Measurements from ENCODE around the gene FREY1. TPM values are rescaled to one million over a fixed set of nuclear protein-coding genes. Genes with fewer than 3 reads are reported as not detected.
A peak's percentile ranks its signal among the peaks of the same experiment; 100 is the strongest.

FREY1 gene
- total RNA-seq, 1 experiment from 2014 or later: 4.2 TPM

DNA sequence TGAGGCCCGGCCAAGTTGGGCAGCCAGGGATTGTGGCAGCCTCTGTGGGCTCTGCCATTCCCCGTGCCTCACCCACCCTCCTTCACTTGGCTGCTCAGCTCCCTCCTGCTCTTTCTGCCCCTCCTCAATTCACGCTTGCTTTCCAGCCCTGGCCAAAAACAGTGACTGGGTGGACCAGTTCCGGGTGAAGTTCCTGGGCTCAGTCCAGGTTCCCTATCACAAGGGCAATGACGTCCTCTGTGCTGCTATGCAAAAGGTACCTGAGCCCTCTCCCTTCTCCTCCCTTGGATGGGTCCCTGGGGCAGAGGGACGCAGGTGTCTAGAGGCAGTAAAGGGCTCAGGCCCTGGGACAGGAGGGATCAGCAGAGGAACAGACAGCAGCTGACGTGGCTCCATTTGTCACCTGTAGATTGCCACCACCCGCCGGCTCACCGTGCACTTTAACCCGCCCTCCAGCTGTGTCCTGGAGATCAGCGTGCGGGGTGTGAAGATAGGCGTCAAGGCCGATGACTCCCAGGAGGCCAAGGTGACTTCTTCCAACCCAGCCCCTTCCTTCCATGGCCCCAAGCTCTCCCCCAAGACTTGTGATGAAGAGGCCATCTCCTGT, 2.7 kb downstream of the FREY1 start:
- ChIA-PET POLR2A (ENCODE audit: unreplicated experiment) (no interaction called here), CTCF (no interaction called here)
- H3K36me3 ChIP-seq (ENCODE audit: low read depth): no peaks in the 10 kb centered on the region
- H2AFZ ChIP-seq: no peak overlapping the region
- no peak overlapping the region for H3K4me2 ChIP-seq
- DNase-seq: no peak
- H3K4me1 ChIP-seq (replicated peaks; ENCODE audit: insufficient read depth): peaks cover 8% of the 10 kb centered on the region
- no peaks in the 10 kb centered on the region for H3K79me2 ChIP-seq (ENCODE audit: low read depth)
- no peak overlapping the region for H3K4me3 ChIP-seq
- H3F3A ChIP-seq (ENCODE audit: insufficient read depth, low read depth): peaks cover 7% of the 10 kb centered on the region; the same call in 1 of the 2 replicates
- no peaks in the 10 kb centered on the region for H3K27me3 ChIP-seq (ENCODE audit: insufficient read depth, low read depth)
- no peaks in the 10 kb centered on the region for H4K20me1 ChIP-seq (ENCODE audit: insufficient read depth)
- no peak overlapping the region for H3K27ac ChIP-seq
- intact Hi-C loops (cut with micrococcal nuclease; ENCODE audit: unreplicated experiment): no loop called here
- H3K9me3 ChIP-seq (ENCODE audit: insufficient read depth, low read depth): no peaks in the 10 kb centered on the region
- TF ChIP-seq, protein P1, sequence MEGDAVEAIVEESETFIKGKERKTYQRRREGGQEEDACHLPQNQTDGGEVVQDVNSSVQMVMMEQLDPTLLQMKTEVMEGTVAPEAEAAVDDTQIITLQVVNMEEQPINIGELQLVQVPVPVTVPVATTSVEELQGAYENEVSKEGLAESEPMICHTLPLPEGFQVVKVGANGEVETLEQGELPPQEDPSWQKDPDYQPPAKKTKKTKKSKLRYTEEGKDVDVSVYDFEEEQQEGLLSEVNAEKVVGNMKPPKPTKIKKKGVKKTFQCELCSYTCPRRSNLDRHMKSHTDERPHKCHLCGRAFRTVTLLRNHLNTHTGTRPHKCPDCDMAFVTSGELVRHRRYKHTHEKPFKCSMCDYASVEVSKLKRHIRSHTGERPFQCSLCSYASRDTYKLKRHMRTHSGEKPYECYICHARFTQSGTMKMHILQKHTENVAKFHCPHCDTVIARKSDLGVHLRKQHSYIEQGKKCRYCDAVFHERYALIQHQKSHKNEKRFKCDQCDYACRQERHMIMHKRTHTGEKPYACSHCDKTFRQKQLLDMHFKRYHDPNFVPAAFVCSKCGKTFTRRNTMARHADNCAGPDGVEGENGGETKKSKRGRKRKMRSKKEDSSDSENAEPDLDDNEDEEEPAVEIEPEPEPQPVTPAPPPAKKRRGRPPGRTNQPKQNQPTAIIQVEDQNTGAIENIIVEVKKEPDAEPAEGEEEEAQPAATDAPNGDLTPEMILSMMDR (conservative IDR thresholded peaks at IDR 0.05): no peak
- no peak for TF ChIP-seq EZH2 (IDR thresholded peaks at IDR 0.05; ENCODE audit: low read depth)
- BruUV-seq (replicated peaks): no TSS peak
- no peaks in the 10 kb centered on the region for H3K9me2 ChIP-seq (ENCODE audit: insufficient read depth)

DNA sequence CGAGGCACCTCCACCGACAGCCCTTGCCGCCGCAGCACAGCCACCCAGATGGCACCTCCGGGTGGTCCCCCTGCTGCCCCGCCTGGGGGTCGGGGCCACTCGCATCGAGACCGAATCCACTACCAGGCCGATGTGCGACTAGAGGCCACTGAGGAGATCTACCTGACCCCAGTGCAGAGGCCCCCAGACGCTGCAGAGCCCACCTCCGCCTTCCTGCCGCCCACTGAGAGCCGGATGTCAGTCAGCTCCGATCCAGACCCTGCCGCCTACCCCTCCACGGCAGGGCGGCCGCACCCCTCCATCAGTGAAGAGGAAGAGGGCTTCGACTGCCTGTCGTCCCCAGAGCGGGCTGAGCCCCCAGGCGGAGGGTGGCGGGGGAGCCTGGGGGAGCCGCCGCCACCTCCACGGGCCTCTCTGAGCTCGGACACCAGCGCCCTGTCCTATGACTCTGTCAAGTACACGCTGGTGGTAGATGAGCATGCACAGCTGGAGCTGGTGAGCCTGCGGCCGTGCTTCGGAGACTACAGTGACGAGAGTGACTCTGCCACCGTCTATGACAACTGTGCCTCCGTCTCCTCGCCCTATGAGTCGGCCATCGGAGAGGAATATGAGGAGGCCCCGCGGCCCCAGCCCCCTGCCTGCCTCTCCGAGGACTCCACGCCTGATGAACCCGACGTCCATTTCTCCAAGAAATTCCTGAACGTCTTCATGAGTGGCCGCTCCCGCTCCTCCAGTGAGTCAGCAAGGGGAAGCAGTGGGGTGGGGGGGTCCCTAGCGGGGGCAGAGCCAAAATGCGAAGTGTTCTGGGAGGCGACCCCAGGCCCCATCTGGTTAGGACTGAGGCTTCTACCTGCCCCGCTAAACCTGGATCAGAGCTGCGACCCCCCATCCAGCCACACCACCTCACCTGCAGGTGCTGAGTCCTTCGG, 4.4 kb downstream of the FREY1 start:
- no peak overlapping the region for H3K4me2 ChIP-seq
- no peak overlapping the region for H3K27ac ChIP-seq
- H3K27me3 ChIP-seq (ENCODE audit: insufficient read depth, low read depth): no peaks in the 10 kb centered on the region
- intact Hi-C loops (cut with micrococcal nuclease; ENCODE audit: unreplicated experiment): no loop called here
- CTCF ChIA-PET: interaction anchor here (0.6 kb wide), 1 partner anchor 67 kb away, joined by 5 read pairs; no protein-coding TSS in a partner anchor
- no peak for DNase-seq
- no peak overlapping the region for H2AFZ ChIP-seq
- H3K4me3 ChIP-seq: no peak overlapping the region
- no peaks in the 10 kb centered on the region for H3K9me3 ChIP-seq (ENCODE audit: insufficient read depth, low read depth)
- no peaks in the 10 kb centered on the region for H3K36me3 ChIP-seq (ENCODE audit: low read depth)
- no TSS peak for BruUV-seq (replicated peaks)
- no peaks in the 10 kb centered on the region for H3K9me2 ChIP-seq (ENCODE audit: insufficient read depth)
- TF ChIP-seq EZH2 (IDR thresholded peaks at IDR 0.05; ENCODE audit: low read depth): no peak
- TF ChIP-seq, protein P1 (conservative IDR thresholded peaks at IDR 0.05): no peak
- H3K4me1 ChIP-seq (replicated peaks; ENCODE audit: insufficient read depth): peaks cover 13% of the 10 kb centered on the region
- POLR2A ChIA-PET (ENCODE audit: unreplicated experiment): no interaction called here
- peaks cover 14% of the 10 kb centered on the region; the same call in 1 of the 2 replicates for H3F3A ChIP-seq (ENCODE audit: insufficient read depth, low read depth)
- H4K20me1 ChIP-seq (ENCODE audit: insufficient read depth): no peaks in the 10 kb centered on the region
- H3K79me2 ChIP-seq (ENCODE audit: low read depth): no peaks in the 10 kb centered on the region

DNA sequence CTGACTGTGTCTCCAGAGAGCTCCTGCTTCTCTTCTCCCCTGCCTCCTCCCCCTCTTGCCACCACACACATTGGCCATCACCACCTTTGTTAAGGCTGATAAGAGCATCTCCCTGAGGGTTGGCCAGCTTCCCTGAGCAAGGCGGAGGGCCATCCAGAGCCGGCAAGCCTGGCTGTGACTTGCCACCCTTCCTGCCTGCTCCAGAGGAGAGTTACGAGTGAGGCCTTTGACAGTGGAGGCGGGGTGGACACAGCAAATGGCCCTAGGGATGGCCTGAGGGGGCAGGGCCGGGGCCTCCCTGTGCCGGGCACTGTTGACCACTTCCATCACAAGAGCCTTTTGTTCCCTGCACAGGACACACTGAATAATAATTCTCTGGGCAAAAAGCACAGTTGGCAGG, 5.4 kb downstream of the FREY1 start:
- POLR2A ChIA-PET (ENCODE audit: unreplicated experiment): no interaction called here

More for the DNA sequence above, 5.4 kb downstream of the FREY1 start:
- intact Hi-C loops (cut with micrococcal nuclease; ENCODE audit: unreplicated experiment): no loop called here
- Histone ChIP-seq H3K27ac (no peak overlapping the region), H3K27me3 (ENCODE audit: insufficient read depth, low read depth) (no peaks in the 10 kb centered on the region), H2AFZ (no peak overlapping the region), H4K20me1 (ENCODE audit: insufficient read depth) (no peaks in the 10 kb centered on the region), H3F3A (ENCODE audit: insufficient read depth, low read depth) (peaks cover 7% of the 10 kb centered on the region; the same call in 1 of the 2 replicates), H3K9me3 (ENCODE audit: insufficient read depth, low read depth) (no peaks in the 10 kb centered on the region), H3K9me2 (ENCODE audit: insufficient read depth) (no peaks in the 10 kb centered on the region), H3K79me2 (ENCODE audit: low read depth) (no peaks in the 10 kb centered on the region), H3K36me3 (ENCODE audit: low read depth) (no peaks in the 10 kb centered on the region), H3K4me2 (no peak overlapping the region), H3K4me3 (no peak overlapping the region), H3K4me1 (replicated peaks; ENCODE audit: insufficient read depth) (peaks cover 13% of the 10 kb centered on the region)
- no peak for TF ChIP-seq EZH2 (IDR thresholded peaks at IDR 0.05; ENCODE audit: low read depth)
- CTCF ChIA-PET: no interaction called here
- DNase-seq: no peak
- BruUV-seq (replicated peaks): TSS peak; percentile 39

Measured in PC-9 (cell line).